Stimulated activated CD4-positive, alpha-beta T cell treated with anti-CD3 and anti-CD28 coated beads, TNF-alpha, amount 100 ng/mL, for 1 hour (primary cell): ENCODE data around the gene SAFB2.
"Not testable (repeated sequence)": the region's sequence is repeated elsewhere in the genome, so short reads cannot be mapped to it uniquely, and the experiment has no call there.

Source experiments
- DNase-seq, 3 donors: peaks; one replicate each; pipeline ENCODE4 v3.0.0-alpha.2; 2020; ENCODE audit warnings: low read depth in 3 of 3, low spot score in 1 of 3

The SAFB2 gene

DNA sequence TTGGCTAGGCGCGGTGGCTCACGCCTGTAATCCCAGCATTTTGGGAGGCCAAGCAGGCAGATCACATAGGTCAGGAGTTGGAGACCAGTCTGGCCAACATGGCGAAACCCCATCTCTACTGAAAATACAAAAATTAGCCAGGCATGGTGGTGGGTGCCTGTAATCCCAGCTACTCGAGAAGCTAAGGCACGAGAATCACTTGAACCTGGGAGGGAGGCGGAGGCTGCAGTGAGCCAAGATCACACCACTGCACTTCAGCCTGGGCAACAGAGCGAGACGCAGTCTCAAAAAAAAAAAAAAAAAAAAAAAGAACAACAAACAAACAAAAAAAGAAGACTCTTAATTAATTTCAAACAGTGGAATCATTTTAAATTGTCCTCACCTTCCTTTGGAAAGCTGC, 13.8 kb downstream of the SAFB2 start:
- DNase-seq = not testable (repeated sequence)

DNA sequence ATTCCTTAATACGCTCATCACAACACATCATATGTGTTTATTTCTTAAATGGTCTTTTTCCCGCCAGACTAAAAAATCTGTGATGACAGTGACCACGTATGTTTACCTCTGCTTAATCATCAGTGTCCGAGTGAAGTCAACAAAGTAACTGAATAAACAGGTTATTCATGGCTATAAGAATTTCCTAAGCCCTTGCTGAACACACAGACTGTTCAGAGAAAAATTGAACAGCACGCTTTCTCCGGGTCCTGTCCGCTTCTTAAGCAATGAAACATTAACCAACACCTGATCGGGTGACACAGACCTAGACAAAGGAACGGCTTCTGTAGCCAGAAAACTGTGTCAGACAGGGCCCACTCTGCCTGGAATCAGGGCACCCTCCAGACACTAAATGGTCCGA, 14.3 kb downstream of the SAFB2 start:
- no peak for DNase-seq

DNA sequence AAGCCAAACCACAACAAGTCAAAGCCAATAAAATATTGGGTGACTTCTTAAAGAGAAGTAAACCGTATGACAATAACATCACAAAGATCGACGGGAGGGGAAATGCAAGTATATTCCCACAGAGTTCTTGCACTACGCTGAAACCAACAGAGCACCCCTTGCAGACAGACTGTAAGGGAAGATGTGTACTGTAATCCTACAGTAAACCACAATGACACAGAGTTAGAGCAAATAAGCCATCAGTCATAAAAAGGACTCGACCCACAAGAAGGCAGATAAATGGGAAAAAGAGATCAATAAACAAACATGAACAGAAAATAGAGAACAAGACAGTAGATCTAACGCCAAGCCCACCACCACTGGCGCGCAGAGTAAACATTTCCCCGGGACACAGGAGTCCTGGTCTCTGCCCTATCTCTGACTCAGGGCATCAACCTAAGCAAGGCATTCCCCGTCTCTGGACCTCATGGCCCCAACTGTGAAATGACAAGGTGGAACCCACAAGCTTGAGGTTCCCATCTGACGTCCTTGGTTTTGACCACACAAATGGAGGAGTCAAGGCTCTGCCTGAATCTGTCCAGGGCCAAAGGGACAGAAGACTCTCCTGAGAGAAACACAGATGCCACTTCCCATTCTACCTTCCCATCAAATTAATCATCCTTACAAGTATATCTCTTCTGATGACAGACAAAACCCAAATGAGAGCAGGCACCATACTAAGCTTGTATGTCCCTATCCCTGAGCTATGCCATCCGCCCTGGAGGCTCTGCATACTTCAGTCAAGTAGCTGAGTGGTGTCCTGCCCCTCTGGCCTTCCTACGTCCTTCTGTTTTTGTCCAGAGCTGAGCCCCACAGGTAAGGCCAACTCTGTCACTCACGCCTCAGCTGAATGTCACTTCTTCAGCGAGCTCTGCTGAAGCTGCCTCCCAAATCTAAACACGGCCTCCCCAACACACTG, 15.0 kb downstream of the SAFB2 start:
- no peak for DNase-seq

DNA sequence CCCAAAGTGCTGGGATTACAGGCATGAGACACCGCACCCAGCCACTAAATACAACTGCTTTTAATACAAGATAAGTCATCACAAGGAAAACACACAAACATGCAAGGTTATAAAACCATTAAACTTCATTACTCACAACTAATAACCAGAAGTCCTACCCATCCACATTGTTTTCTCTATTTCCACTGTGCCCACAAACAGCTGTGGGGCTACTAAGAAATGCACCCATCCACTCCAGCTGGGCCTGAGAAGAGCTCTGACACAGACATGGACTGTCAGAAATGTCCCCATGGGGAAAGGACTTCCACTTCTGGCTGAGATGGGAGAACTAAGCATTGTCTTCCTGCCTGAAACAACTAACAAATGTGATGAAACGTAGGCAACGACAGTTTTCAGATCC, 17.2 kb downstream of the SAFB2 start:
- DNase-seq = no peak

DNA sequence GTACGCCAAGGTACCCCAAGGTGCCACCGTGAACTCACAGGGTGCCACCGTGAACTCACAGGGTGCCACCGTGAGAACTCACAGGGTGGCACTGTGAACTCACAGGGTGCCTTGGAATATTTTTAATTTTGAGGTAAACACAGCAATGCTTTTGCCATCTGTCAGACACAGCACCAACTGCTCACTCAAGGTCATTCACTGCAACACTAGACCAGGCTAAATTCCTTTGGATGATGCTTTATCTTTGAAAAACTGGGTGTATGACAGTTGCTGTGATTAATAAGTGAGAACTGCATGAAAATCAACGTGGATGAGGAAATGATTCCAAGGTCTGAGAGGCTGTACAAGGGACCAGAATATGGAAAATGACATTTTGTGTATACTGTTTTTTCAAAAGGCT, 18.9 kb downstream of the SAFB2 start:
- no peak for DNase-seq

DNA sequence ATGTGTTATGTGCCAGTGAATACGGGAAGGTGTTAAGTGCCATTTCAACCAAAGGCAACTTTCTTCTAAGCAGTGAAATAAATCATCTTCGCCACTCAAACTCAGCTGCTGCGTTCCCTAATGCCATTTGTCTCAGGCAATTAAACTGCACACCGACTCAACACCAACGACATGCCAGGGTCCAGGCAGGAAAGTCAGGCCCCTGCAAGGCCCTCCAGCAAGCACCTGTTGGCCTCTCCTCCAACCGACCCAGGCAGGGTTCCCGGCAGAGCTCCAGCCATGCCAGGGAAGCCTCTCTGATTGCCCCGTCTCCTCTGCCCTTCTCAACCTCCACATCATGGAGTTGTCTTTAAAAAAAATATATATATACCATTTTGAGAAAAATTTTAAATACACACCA, 21.8 kb downstream of the SAFB2 start:
- no peak for DNase-seq

DNA sequence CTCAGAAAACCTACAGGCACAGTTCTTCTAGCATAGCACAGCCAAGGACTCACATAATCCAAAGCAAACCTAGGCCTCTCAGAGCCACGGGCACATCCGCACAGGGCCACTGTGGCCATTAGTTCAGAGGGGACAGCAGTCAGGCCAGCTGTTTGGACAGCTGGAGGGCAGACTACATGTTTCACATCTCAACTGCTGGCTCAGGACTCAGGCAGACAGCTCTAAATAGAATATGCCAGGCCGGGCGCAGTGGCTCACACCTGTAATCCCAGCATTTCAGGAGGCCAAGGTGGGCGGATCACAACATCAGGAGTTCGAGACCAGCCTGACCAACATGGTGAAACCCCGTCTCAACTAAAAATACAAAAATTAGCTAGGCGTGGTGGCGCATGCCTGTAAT, 26.8 kb downstream of the SAFB2 start:
- DNase-seq = no peak

DNA sequence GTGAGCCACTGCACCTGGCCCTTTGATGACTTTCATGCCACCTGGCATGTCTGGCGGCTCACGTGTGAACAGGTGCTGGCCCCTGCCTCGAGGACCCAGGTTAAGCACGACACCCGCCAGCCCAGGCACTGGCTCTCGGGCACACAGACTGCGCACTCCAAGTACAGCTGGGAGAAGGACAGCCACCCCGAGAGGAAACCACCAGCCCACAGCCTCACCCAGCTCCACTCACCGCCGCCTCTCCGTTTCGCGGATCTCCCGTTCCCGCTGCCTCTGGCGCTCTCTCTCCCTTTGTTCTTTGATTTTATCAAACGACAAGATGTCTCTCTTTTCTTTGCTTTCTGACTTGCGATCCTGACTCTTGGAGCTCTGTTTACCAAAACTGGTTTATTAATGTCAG, 27.4 kb downstream of the SAFB2 start:
- DNase-seq = no peak

DNA sequence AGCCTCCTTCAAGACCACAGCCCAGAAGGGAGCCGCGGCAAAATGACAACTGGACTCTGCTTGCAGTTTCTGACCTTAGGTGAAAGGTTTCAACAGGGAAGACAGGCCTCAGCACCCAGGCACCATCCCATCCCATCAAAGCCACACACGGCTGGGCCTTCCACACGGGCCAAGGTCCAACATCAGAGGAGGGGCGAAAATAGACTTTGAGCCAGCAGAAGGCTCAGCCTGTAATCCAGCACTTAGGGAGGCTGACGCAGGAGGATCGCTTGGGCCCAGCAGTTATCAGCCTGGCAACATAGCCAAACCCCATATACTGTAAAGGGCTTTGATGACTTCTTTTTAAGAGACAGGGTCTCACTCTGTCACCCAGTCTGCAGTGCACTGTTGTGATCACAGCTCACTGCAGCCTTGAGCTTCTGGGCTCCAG, 28.0 kb downstream of the SAFB2 start:
- DNase-seq = no peak

DNA sequence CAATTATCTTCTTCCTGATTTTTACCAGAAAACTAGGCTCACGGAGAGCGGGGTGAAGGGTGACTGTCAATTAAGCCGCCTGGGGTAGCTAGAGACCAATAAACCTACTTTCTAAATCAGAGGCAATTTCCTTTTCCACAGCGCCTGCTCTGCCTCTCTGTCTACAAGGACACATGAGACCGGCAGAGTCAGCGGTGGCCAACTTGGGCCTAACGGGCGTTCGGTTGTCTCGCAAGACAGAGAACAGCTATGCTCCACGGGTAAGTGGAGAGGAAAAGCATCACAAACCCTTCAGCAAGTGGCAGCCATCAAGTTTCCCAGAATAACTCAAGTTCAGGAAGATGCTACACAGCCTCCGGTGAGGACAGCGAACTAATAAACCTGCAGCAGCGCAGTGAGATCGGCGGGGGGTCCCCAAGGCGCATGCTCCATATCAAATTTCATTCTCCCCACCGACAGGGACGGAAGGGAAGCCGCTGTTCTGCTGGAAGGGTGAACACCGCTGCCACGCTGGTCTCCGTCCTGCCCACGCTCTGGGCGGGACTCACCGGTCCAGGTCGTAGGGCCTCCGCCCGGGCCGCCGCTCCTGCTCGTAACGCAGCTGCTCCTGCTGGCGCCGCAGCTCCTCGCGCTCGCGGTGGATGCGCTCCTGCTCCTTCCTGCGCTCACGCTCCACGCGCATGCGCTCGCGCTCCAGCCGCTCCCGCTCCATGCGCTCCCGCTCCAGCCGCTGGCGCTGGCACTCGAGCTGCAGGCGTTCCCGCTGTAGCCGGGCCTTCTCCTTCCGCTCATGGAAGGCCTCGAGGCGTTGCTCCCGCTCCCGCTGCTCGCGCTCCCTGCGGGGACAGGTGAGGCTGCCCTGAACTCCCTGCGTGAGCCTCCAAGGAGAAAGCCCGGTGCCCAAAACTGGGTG, 29.0 kb downstream of the SAFB2 start:
- DNase-seq = no peak

DNA sequence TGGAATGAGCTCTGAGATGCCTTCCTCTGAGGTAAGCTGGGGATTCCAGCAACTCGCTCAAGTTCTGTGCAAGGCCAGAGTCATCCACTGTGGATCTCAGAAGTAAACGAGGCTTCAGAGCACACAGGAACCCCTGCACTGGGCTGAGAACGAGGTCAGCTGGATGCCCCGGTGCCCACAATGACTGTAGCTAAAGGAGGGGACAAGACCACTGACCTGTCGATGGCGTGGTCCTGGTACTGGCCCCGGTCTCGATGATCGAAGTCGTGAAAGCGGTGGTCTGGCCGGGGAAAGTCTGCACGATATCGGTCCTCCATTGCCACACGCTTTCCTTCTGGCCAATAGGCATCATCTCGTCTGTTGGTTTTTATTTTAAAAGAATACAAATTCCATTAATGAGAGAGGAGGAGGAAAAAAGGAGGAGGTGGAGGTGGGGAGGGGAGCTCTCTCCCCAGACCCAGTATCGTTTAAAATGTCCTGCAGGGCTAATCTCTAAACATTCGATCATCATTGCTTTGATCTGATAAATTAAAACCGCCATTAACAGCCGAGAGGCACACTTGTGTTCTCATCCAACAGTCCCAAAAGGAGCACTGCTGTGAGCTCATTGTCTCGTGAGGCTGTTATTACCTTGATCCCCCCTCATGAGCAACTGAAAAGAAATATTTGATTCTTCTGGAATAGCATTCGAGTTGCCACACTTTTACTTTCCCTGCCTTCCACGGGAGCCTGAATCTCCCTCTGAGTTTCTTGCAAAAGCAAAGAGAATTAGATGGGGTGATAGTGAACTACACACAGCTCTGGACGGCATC, 29.8 kb downstream of the SAFB2 start:
- no peak for DNase-seq

DNA sequence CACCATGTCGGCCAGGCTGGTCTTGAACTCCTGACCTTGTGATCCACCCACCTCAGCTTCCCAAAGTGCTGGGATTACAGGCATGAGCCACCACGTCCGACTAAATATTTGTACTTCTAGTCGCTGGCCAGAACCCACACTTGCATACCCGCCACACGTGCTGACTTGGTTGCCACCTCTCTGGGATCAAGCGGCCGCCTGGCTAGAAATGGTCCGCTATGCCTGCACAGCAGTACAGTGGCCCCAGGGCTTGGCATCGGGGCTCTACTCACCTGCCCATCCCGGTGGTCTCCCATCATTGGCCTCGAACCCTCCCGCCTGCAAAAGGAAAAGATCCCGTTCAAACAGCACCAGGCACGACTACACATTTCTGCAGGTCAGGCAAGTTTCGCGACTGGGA, 31.1 kb downstream of the SAFB2 start:
- no peak for DNase-seq

DNA sequence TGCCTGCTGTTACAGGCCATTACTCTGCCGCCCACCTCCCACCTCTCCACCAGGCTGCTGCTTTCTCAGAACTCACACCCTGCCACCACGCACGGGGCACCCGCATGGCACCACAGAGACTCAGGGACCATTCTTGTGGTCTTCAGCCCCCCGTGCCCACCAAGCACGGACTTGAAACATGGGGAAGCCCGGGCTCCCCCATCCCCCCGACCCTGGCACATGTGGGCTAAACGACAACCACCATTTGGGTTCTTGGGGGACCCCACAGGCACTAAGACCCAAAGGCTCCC, 31.8 kb downstream of the SAFB2 start:
- no peak for DNase-seq

DNA sequence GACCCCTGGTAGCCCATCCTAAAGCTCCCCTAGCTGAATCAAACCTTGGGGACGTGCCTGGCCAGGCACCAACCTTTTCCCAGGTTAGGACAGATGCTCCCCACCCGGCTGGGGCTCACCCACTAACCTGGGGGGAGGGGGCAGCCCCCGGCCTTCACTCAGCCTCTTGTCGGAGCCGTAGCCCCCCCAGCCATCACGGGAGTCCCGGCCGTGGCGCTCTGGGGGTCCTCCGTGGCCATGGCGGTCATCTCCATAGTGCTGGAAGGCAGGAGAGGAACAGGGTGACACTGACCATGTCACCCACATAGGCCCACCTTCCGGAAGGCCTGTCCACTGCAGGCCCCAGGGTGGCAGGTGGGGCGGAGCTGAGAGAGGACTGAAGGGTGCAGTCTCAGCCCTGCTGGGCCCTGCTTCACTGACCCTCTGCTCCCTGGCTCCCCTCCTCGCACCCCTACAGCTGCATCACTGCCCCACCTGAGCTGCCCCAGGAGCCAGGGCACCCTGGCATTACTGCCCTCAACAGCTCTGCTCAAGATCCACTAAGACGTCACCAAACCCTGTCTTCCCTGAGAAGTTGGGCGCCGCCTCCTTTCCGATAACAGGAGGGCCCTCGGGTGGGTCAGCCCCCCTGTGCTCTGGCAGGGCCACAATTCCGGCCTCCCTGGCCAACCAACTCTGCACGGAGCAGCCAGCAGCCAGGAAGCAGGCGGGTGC, 32.3 kb downstream of the SAFB2 start:
- no peak for DNase-seq

DNA sequence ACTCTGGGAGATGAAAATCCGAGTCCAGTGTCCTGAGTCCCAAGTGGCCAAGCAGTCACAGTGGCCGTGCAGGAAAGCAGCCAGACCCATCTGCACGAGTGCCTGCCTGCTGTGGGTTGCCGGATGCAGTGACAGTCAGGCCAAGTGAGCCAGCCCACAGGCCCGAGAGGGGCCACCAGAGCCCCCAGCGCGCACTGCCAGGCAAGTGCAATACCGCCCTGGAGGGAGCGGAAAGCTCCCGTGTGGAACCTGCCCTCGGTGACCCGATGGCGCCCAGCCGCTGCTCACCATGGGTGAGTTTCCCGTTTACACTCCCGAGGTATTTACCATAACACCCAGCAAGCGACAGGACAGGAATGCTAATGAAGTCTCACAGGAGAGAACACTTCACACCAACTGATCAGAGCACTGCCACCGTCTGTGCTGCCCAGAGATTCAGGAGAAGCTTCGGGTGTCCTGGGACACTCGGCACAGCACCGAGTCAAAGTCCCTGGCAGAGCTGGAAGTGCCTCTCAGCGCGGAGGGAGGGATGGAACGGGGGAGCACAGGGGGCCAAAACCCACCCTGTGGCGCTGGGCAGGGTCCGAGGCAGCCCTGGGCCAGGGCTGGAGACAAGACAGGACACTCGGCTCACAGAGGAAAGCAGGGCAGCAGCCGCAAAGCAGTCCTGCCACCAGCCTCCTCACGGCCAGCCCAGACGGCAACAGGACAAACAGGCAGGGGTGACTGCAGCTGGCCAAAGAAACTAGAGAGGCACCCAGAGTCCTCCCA, 33.5 kb downstream of the SAFB2 start:
- DNase-seq = no peak

DNA sequence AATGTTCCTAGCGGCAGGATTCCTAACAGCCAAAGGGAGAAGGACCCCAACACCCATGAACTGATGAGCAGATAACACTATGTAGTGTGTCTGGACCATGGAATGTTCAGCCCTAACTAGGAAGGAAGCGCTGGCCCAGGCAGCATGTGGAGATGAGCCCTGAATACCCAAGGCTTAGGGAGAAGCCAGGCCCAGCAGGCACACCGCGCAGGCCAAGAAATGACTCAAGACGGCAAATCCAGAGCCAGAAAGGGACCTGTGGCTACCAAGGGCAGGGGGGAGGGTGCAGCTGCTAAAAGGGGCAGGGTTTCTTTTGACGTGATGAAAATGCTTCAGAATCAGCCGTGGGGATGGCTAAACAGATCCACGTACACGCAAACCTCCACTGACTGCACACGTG, 34.1 kb downstream of the SAFB2 start:
- DNase-seq = no peak

DNA sequence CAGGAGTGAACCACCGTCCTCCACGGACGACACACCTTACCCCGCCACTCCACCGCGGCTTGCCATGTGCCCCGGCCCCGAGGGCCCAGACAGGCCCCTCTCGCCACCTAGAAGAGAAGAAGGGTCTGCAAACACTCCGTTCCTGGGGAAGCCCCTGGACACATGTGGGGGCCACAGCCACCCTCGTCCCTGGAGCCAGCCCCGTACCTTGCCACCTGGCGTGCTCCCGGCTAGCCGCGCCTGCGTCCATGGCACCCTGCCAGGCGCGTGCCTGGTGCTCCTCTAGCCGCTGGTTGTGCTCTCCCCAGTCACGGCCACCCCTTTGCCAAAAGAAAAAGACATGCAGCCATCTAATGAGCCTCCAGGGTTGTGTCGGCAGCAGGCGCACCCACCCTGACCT, 34.9 kb downstream of the SAFB2 start:
- DNase-seq = no peak

DNA sequence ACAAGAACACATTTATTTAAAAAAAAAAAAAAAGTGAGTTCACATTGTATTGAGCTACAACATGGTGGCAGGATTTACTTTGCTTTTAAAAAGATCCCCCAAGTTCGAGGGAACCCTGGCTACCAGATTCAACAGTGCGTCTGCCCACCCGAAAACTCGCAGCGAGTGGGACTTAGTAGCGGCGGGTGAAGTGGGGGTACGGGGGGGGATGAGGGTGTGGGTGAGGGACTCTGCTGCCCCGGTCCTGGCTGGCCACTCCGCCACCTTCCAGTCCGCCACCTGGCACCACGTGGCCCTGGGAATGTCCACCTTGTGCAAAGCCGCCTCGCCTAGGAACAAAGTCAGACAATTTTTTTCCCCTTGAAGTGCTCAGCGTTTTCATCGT, 35.5 kb downstream of the SAFB2 start:
- DNase-seq = no peak

DNA sequence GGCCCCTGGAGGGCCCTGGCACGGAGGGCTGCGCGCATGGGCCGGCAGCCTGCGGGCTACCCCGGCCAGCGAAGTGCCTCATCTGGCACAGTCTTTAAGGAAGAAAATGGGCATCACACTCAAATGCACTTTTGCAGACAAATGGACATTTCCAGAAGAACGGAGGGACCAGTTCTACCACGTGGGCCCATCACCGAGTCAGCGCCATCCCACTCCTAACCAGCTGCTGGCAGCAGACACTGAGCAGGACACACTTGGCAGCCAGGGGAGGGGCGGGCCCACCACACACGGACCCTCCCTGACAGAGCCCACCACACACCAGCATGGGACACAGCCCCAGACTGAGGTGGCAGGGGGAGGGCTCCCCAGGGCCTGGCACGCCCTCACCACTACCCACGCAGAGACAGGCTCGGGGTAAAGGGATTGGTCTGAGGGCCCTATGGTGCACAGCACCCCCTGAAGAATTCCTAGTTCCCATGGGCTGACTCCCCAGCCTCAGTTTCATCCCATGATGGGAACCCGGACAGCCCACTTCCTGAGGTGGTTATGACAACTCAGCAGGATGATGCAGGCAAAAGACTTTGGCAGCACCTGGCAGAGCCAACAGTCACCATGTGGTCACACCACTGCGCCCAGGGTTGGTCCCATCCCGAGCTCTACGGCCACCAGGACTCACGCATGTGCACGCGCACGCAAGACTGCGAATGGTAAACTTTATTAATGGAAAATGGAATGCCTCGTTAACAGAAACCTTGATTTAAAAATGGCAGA, 36.1 kb downstream of the SAFB2 start:
- DNase-seq = no peak
